GM23338 (cell line): ENCODE data around the gene SLC37A1. TPM values are rescaled to one million over a fixed set of nuclear protein-coding genes. Genes with fewer than 3 reads are reported as not detected.
A peak's percentile ranks its signal among the peaks of the same experiment; 100 is the strongest.

Experiments used
- ATAC-seq: fragments of 200-7000 bp; cut with Tn5 transposase; 3 replicates; pipeline ENCODE4 v1.9.1; 2020
- DNase-seq: peaks from one replicate; pipeline ENCODE4 v3.0.0-alpha.2; 2015; ENCODE audit warnings: low spot score
- H2AFZ ChIP-seq: fragments of 200-600 bp; sonication (generic); 2 replicates; pipeline ENCODE4 v1.8.0; 2016; ENCODE audit warnings: antibody characterized with exemption, mild to moderate bottlenecking, moderate library complexity
- H3F3A ChIP-seq: fragments of 200-600 bp; sonication (generic); replicated peaks from 2 replicates; pipeline ENCODE4 v1.8.0; 2017; ENCODE audit warnings: antibody characterized with exemption, mixed run types, low read depth
- H3K27ac ChIP-seq: fragments of 200-600 bp; sonication (generic); 2 replicates; pipeline ENCODE4 v1.6.1; 2016; ENCODE audit warnings: low read depth
- H3K27me3 ChIP-seq: fragments of 200-600 bp; sonication (generic); 2 replicates; pipeline ENCODE4 v1.8.0; 2016; ENCODE audit warnings: mild to moderate bottlenecking, mixed run types, moderate library complexity; ENCODE audit not compliant: insufficient read depth
- H3K36me3 ChIP-seq: fragments of 200-600 bp; sonication (generic); 2 replicates; pipeline ENCODE4 v1.8.0; 2016; ENCODE audit warnings: mild to moderate bottlenecking; ENCODE audit not compliant: insufficient read depth
- H3K4me1 ChIP-seq: fragments of 200-600 bp; sonication (generic); 2 replicates; pipeline ENCODE4 v1.8.0; 2016; ENCODE audit warnings: mild to moderate bottlenecking, moderate library complexity; ENCODE audit not compliant: insufficient read depth
- H3K4me2 ChIP-seq: fragments of 200-600 bp; sonication (generic); 2 replicates; pipeline ENCODE4 v1.7.1; 2017; ENCODE audit warnings: mixed run types
- H3K4me3 ChIP-seq: fragments of 200-600 bp; sonication (generic); 2 replicates; pipeline ENCODE4 v1.6.1; 2016; ENCODE audit warnings: mixed run types
- H3K79me2 ChIP-seq: fragments of 200-600 bp; sonication (generic); replicated peaks from 2 replicates; pipeline ENCODE4 v1.8.0; 2017; ENCODE audit warnings: mild to moderate bottlenecking; ENCODE audit not compliant: insufficient read depth
- H3K9me2 ChIP-seq: fragments of 200-600 bp; sonication (generic); 2 replicates; pipeline ENCODE4 v1.8.0; 2017; ENCODE audit not compliant: insufficient read depth
- H4K20me1 ChIP-seq: fragments of 200-600 bp; sonication (generic); replicated peaks from 2 replicates; pipeline ENCODE4 v1.8.0; 2017; ENCODE audit warnings: mild to moderate bottlenecking; ENCODE audit not compliant: insufficient read depth
- H3K27ac Mint-ChIP-seq: 2 replicates; pipeline ENCODE4 v1.8.0; 2020; ENCODE audit warnings: inconsistent platforms, mild to moderate bottlenecking, moderate library complexity, mixed read lengths
- H3K27me3 Mint-ChIP-seq: 3 replicates; pipeline ENCODE4 v1.8.0; 2022; ENCODE audit warnings: low read depth, mild to moderate bottlenecking, moderate library complexity, mixed read lengths, inconsistent platforms; ENCODE audit not compliant: insufficient read depth, poor library complexity
- H3K36me3 Mint-ChIP-seq: 3 replicates; pipeline ENCODE4 v1.8.0; 2021; ENCODE audit warnings: low read depth, mild to moderate bottlenecking, inconsistent platforms, moderate library complexity, mixed read lengths
- H3K4me1 Mint-ChIP-seq: 3 replicates; pipeline ENCODE4 v1.8.0; 2020; ENCODE audit warnings: mild to moderate bottlenecking, inconsistent platforms, mixed read lengths
- H3K4me3 Mint-ChIP-seq: 3 replicates; pipeline ENCODE4 v1.8.0; 2021; ENCODE audit warnings: moderate library complexity, mild to moderate bottlenecking, inconsistent platforms, mixed read lengths
- H3K9me3 Mint-ChIP-seq: 3 replicates; pipeline ENCODE4 v1.8.0; 2020; ENCODE audit warnings: moderate library complexity, mild to moderate bottlenecking, inconsistent platforms, mixed read lengths
- JUNB ChIP-seq: IDR thresholded peaks from one replicate; pipeline ENCODE4 v1.6.1; 2016; ENCODE audit warnings: antibody characterized with exemption; ENCODE audit not compliant: unreplicated experiment
- POLR2AphosphoS5 ChIP-seq: IDR thresholded peaks from 2 replicates; pipeline ENCODE4 v1.6.1; 2016; ENCODE audit warnings: antibody characterized with exemption, low read depth
- polyA plus RNA-seq: library from polyadenylated mRNA; unstranded; fragments of >200 nt; fragmentation: Nextera tagmentation; extraction: Ambion mirVana; gene quantifications from 2 replicates; pipeline ENCODE4 v1.2.1, GENCODE V29; 2016
- total RNA-seq: library from RNA; depleted of rRNA; stranded (reverse); fragments of >200 nt; shearing (Covaris generic); gene quantifications from 2 replicates; pipeline ENCODE4 v1.2.3, GENCODE V29; 2014
- TF ChIP-seq, protein P1 (sequence below): fragments of 250-450 bp; sonication (Bioruptor Pico); IDR thresholded peaks from 2 replicates; pipeline ENCODE4 v1.5.0; 2020; ENCODE audit warnings: mild to moderate bottlenecking, moderate library complexity
- TF ChIP-seq, protein P2 (sequence below): IDR thresholded peaks from one replicate; pipeline ENCODE4 v1.6.1; 2018; ENCODE audit warnings: antibody characterized with exemption; ENCODE audit not compliant: unreplicated experiment

Gene SLC37A1
- total and polyA plus RNA-seq, 2 experiments from 2014 or later: 14.0 to 30.3 TPM

- TF ChIP-seq, protein P1, sequence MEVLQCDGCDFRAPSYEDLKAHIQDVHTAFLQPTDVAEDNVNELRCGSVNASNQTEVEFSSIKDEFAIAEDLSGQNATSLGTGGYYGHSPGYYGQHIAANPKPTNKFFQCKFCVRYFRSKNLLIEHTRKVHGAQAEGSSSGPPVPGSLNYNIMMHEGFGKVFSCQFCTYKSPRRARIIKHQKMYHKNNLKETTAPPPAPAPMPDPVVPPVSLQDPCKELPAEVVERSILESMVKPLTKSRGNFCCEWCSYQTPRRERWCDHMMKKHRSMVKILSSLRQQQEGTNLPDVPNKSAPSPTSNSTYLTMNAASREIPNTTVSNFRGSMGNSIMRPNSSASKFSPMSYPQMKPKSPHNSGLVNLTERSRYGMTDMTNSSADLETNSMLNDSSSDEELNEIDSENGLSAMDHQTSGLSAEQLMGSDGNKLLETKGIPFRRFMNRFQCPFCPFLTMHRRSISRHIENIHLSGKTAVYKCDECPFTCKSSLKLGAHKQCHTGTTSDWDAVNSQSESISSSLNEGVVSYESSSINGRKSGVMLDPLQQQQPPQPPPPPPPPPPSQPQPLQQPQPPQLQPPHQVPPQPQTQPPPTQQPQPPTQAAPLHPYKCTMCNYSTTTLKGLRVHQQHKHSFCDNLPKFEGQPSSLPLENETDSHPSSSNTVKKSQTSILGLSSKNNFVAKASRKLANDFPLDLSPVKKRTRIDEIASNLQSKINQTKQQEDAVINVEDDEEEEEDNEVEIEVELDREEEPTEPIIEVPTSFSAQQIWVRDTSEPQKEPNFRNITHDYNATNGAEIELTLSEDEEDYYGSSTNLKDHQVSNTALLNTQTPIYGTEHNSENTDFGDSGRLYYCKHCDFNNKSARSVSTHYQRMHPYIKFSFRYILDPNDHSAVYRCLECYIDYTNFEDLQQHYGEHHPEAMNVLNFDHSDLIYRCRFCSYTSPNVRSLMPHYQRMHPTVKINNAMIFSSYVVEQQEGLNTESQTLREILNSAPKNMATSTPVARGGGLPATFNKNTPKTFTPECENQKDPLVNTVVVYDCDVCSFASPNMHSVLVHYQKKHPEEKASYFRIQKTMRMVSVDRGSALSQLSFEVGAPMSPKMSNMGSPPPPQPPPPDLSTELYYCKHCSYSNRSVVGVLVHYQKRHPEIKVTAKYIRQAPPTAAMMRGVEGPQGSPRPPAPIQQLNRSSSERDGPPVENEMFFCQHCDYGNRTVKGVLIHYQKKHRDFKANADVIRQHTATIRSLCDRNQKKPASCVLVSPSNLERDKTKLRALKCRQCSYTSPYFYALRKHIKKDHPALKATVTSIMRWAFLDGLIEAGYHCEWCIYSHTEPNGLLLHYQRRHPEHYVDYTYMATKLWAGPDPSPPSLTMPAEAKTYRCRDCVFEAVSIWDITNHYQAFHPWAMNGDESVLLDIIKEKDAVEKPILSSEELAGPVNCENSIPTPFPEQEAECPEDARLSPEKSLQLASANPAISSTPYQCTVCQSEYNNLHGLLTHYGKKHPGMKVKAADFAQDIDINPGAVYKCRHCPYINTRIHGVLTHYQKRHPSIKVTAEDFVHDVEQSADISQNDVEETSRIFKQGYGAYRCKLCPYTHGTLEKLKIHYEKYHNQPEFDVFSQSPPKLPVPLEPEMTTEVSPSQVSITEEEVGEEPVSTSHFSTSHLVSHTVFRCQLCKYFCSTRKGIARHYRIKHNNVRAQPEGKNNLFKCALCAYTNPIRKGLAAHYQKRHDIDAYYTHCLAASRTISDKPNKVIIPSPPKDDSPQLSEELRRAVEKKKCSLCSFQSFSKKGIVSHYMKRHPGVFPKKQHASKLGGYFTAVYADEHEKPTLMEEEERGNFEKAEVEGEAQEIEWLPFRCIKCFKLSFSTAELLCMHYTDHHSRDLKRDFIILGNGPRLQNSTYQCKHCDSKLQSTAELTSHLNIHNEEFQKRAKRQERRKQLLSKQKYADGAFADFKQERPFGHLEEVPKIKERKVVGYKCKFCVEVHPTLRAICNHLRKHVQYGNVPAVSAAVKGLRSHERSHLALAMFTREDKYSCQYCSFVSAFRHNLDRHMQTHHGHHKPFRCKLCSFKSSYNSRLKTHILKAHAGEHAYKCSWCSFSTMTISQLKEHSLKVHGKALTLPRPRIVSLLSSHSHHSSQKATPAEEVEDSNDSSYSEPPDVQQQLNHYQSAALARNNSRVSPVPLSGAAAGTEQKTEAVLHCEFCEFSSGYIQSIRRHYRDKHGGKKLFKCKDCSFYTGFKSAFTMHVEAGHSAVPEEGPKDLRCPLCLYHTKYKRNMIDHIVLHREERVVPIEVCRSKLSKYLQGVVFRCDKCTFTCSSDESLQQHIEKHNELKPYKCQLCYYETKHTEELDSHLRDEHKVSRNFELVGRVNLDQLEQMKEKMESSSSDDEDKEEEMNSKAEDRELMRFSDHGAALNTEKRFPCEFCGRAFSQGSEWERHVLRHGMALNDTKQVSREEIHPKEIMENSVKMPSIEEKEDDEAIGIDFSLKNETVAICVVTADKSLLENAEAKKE (CRISPR knock-in tag): no peak
- no peak for TF ChIP-seq JUNB
Measured at GRCh38 chr21:42512346-42513034, 1.2 kb upstream of the SLC37A1 start (continued).

DNA sequence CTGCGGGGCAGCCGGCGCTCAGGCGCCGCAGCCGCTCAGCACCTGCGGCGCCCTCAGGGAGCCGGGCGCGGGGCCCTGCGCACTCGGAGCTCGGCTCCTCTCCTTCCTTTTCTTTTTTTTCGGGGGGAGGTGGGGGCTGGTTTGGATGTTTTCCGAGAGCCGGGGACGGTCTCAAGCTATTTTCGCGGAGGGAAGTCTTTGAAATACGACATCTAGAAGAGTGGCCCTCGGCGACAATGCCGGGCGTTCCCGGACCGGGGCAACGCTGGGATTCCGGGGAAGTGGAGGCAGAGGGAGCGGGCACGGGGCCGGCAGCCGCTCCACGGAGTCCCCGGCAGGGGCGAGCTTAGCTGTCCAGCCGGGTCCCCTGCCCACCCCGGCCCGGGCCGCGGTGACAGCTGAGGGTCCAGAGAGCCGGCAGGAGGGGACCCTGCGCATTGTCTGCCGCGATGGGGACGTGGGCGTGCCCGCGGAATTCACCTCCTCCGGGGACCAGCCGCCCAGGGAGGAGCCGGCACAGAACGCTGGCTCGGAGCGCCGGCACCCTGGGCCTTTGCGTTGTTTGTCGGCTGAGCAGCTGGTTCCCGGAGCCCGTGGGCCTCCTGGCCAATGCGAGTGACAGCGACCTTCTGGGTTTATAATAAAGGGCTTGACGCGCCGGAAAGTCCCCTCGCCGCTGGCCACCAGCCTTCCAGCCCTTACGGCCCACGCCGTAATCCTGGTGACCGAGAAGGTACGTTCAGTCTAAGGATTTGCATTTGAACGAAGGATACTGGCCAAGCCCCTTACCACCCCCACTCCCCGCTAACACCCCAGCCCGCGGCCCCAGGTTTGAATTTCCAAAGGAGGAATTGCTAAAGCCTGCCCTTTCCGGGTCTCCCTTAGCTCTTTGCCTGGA is 582 bp downstream of the SLC37A1 start:
- DNase-seq (peak; percentile 88), ATAC-seq (peak; percentile 78)
- peaks cover 27% of the 10 kb centered on the region for H3K36me3 Mint-ChIP-seq
- H3K4me1 Mint-ChIP-seq: peaks cover 44% of the 10 kb centered on the region
- Histone ChIP-seq H2AFZ (peak overlapping the region; percentile 48), H3K36me3 (no peaks in the 10 kb centered on the region), H3K4me1 (peaks cover 29% of the 10 kb centered on the region), H3K79me2 (peaks cover 27% of the 10 kb centered on the region), H3K27me3 (peaks cover 12% of the 10 kb centered on the region; the same call in 1 of the 2 replicates), H3F3A (peaks cover 11% of the 10 kb centered on the region; the same call in 1 of the 2 replicates), H3K4me3 (peak overlapping the region; percentile 85), H4K20me1 (no peaks in the 10 kb centered on the region), H3K27ac (peak overlapping the region; percentile 61), H3K9me2 (no peaks in the 10 kb centered on the region), H3K4me2 (peak overlapping the region; percentile 76)
- H3K9me3 Mint-ChIP-seq: no peaks in the 10 kb centered on the region
- H3K4me3 Mint-ChIP-seq: peak overlapping the region; percentile 80
- H3K27ac Mint-ChIP-seq: peak overlapping the region; percentile 93
- peaks cover 10% of the 10 kb centered on the region for H3K27me3 Mint-ChIP-seq
- peak; percentile 49; the same call in 1 of the 2 replicates for TF ChIP-seq POLR2AphosphoS5
- TF ChIP-seq, protein P2, sequence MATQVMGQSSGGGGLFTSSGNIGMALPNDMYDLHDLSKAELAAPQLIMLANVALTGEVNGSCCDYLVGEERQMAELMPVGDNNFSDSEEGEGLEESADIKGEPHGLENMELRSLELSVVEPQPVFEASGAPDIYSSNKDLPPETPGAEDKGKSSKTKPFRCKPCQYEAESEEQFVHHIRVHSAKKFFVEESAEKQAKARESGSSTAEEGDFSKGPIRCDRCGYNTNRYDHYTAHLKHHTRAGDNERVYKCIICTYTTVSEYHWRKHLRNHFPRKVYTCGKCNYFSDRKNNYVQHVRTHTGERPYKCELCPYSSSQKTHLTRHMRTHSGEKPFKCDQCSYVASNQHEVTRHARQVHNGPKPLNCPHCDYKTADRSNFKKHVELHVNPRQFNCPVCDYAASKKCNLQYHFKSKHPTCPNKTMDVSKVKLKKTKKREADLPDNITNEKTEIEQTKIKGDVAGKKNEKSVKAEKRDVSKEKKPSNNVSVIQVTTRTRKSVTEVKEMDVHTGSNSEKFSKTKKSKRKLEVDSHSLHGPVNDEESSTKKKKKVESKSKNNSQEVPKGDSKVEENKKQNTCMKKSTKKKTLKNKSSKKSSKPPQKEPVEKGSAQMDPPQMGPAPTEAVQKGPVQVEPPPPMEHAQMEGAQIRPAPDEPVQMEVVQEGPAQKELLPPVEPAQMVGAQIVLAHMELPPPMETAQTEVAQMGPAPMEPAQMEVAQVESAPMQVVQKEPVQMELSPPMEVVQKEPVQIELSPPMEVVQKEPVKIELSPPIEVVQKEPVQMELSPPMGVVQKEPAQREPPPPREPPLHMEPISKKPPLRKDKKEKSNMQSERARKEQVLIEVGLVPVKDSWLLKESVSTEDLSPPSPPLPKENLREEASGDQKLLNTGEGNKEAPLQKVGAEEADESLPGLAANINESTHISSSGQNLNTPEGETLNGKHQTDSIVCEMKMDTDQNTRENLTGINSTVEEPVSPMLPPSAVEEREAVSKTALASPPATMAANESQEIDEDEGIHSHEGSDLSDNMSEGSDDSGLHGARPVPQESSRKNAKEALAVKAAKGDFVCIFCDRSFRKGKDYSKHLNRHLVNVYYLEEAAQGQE: no peak
